Common myeloid progenitor, CD34-positive (primary cell): Measurements from ENCODE around the gene C4orf50.
A peak's percentile ranks its signal among the peaks of the same experiment; 100 is the strongest.
"Not testable (repeated sequence)": the region's sequence is repeated elsewhere in the genome, so short reads cannot be mapped to it uniquely, and the experiment has no call there.

Experiments
- CTCF ChIA-PET: fragments of 350-600 bp; sonication (Branson Sonifier 250); formaldehyde crosslinking; loops from one replicate; lab custom pipeline; 2021; ENCODE audit warnings: antibody characterized with exemption; lab: Charles Lee
- POLR2A ChIA-PET: fragments of 350-600 bp; sonication (Branson Sonifier 250); formaldehyde crosslinking; loops from one replicate; lab custom pipeline; 2021; ENCODE audit warnings: antibody characterized with exemption; lab: Charles Lee
- DNase-seq, 3 donors: peaks; one replicate each; pipeline versions ENCODE4 v3.0.0 to v3.0.0-alpha.2; 2013
- H3K27ac ChIP-seq, 2 experiments: 1 replicate in 1 of 2; 2 replicates in 1 of 2; pipeline ENCODE4 v1.7.0; 2013; ENCODE audit warnings: inconsistent platforms in 2 of 2, low read length in 2 of 2, mild to moderate bottlenecking in 2 of 2, low read depth in 1 of 2, moderate library complexity in 1 of 2; ENCODE audit not compliant: severe bottlenecking in 2 of 2, insufficient read depth in 1 of 2, poor library complexity in 1 of 2
- H3K27me3 ChIP-seq, 5 experiments: replicated peaks in 2 of 5; 1 replicate in 3 of 5; 2 replicates in 2 of 5; pipeline versions ENCODE4 v1.6.1 to v1.7.0; 2013; ENCODE audit warnings: low read length in 4 of 5, mild to moderate bottlenecking in 2 of 5, moderate library complexity in 2 of 5, inconsistent platforms in 1 of 5; ENCODE audit not compliant: insufficient read depth in 5 of 5, control insufficient read depth in 4 of 5
- H3K36me3 ChIP-seq, 4 experiments: 1 replicate in 2 of 4; 2 replicates in 2 of 4; pipeline versions ENCODE4 v1.6.1 to v1.7.0; 2013; ENCODE audit warnings: low read length in 3 of 4, control low read depth in 1 of 4, mild to moderate bottlenecking in 1 of 4; ENCODE audit not compliant: control insufficient read depth in 4 of 4, insufficient read depth in 4 of 4
- H3K4me1 ChIP-seq, 4 experiments: 1 replicate in 3 of 4; 2 replicates in 1 of 4; pipeline versions ENCODE4 v1.6.1 to v1.7.1; 2013; ENCODE audit warnings: low read length in 3 of 4, mild to moderate bottlenecking in 3 of 4, control low read depth in 1 of 4, inconsistent platforms in 1 of 4, moderate library complexity in 1 of 4; ENCODE audit not compliant: control insufficient read depth in 4 of 4, insufficient read depth in 4 of 4; ENCODE audit errors: control extremely low read depth in 1 of 4
- H3K4me3 ChIP-seq, 7 experiments: 1 replicate in 4 of 7; 2 replicates in 3 of 7; pipeline versions ENCODE4 v1.5.1 to v1.7.0; 2013; ENCODE audit warnings: mild to moderate bottlenecking in 7 of 7, low read length in 6 of 7, moderate library complexity in 6 of 7, inconsistent platforms in 2 of 7, low read depth in 2 of 7, control low read depth in 1 of 7; ENCODE audit not compliant: insufficient read depth in 4 of 7, control insufficient read depth in 1 of 7; ENCODE audit errors: extremely low read depth in 1 of 7
- H3K9me3 ChIP-seq, 5 experiments: 1 replicate in 4 of 5; 2 replicates in 1 of 5; pipeline versions ENCODE4 v1.6.1 to v1.7.1; 2013; ENCODE audit warnings: low read length in 4 of 5, mild to moderate bottlenecking in 2 of 5, inconsistent platforms in 1 of 5, low read depth in 1 of 5, moderate library complexity in 1 of 5; ENCODE audit not compliant: control insufficient read depth in 4 of 5, insufficient read depth in 2 of 5; ENCODE audit errors: control extremely low read depth in 1 of 5
- WGBS: methylation state at CpG from one replicate; pipeline ENCODE4 v1.1.5; 2013; ENCODE audit not compliant: insufficient coverage; 5-methylcytosine and 5-hydroxymethylcytosine counted together

The C4orf50 gene

DNA sequence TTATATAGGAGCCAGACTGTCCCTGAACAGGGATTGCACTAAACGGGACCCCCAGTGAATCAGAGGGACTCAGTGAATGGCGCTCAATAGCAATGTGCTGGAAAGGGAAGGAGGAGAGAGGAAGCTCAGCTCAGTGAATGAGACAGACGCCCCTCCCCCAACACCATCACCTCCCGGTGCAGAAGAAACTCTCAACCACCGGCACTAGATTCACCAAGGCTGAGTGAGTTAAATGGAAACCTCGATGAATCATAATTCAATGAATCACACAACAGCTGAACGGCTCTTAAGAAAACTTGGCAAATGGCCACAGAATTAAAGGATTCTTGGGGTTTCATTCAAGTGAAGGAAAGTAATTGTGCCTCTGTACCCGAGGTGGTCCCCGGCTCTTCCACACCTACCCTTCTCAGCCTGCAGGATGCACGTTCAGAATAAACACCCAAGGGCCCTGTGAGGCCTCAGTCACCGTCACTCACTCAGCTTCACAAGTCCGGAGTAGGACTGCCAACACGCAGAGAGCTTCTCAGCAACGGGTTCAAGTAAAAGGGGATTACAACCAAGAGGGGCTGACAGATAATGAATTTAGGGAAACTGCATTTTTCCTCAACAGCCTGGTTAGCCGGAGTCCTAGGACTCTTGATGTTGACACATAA is 154.6 kb downstream of the C4orf50 start:
- 69% methylated on average over 10 of the region's 15 CpGs for WGBS
- Histone ChIP-seq H3K9me3 (no peaks in the 10 kb centered on the region), H3K4me1 (peaks cover 0 to 21% (median 11%) of the 10 kb centered on the region in 4 experiments), H3K36me3 (no peaks in the 10 kb centered on the region), H3K4me3 (no peak overlapping the region), H3K27ac (no peak overlapping the region), H3K27me3 (peaks cover 0 to 40% (median 7%) of the 10 kb centered on the region in 5 experiments)
- CTCF ChIA-PET: interaction anchor here (0.7 kb wide), 1 partner anchor 51 kb away, joined by 3 read pairs; no protein-coding TSS in a partner anchor
- peak; percentile 77 to 89 (median 87) for DNase-seq
- POLR2A ChIA-PET: no interaction called here

DNA sequence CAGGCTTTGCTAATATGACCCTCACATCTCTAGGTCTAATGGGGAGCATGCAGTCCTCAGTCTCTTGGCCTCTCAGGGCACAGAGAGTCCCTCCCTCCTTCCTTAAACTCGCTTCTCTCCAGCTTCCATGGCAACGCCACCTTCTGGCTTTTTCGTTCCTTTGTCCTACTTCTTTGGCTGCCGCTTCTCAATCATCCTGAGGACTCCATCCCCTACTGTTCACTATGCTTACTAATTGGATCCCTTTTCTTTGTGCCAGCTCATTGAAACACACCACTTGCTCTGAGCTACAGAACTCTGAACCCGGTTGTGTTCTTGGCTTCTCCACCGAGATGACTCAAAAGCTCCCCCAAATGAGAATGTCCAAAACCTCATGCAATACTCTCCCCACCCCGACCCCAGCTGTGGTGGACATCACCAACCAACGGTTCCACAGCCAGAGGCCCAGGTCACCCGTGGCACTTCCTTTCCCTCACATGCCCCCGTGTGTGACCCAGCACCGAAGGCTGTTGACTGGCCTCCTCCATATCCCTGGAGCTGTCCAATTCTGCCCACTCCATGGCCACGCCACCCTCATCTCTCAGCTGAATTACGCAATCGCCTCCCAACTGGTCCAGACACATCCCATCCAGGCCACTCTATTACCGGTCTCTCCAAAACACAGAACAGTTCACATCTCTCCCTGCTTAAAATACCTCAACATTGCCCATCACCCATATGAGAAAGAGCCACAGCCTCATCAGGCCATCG is 160.0 kb downstream of the C4orf50 start:
- peaks cover 0 to 38% (median 0%) of the 10 kb centered on the region in 5 experiments for H3K27me3 ChIP-seq
- H3K9me3 ChIP-seq: no peaks in the 10 kb centered on the region
- ChIA-PET POLR2A (interaction anchor here (0.8 kb wide), 1 partner anchor 46 kb away, joined by 3 read pairs; no protein-coding TSS in a partner anchor), CTCF (interaction anchor here (0.6 kb wide), 1 partner anchor 17 kb away, joined by 3 read pairs; no protein-coding TSS in a partner anchor)
- no peak for DNase-seq
- H3K36me3 ChIP-seq: no peaks in the 10 kb centered on the region
- H3K4me1 ChIP-seq: peaks cover 0 to 2% (median under 1%) of the 10 kb centered on the region in 4 experiments
- no peak overlapping the region for H3K27ac ChIP-seq
- no peak overlapping the region for H3K4me3 ChIP-seq
- 86% methylated on average over 16 of the region's 16 CpGs for WGBS

DNA sequence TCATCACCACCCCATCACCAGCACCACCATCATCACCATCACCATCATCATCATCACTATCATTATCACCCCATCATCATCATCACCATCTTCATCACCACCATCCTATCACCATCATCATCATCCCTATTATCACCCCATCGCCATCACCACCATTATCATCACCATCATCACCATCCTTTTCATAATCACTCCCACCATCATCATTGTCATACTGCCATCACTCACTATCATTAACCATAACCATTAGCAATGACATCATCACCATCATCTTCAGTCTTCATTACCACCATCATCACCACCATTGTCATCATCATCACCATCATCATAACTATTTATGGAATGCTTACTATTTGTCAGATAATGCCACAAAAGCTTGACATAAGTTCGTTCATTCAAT is 161.0 kb downstream of the C4orf50 start:
- 100% methylated on average over 1 of the region's 2 CpGs for WGBS
- H3K4me1 ChIP-seq: no peaks in the 10 kb centered on the region
- H3K27me3 ChIP-seq: peaks cover 0 to 34% (median 0%) of the 10 kb centered on the region in 5 experiments
- ChIA-PET CTCF (no interaction called here), POLR2A (no interaction called here)
- H3K36me3 ChIP-seq: no peaks in the 10 kb centered on the region
- H3K9me3 ChIP-seq: no peaks in the 10 kb centered on the region
- H3K4me3 ChIP-seq: no peak overlapping the region
- DNase-seq: no peak
- no peak overlapping the region for H3K27ac ChIP-seq

DNA sequence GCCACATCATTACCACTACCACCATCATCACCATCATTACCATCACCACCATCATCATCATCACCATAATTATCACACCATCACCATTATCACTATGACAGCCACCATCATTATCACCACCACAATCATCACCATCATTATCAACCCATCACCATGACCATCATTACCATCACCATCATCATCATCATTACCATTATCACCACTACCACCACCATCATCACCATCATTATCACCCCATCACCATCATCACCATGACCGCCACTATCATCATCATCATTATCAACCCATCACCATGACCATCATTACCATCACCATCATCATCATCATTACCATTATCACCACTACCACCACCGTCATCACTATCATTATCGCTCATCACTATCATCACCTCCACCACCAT is 161.9 kb downstream of the C4orf50 start:
- H3K27ac ChIP-seq, H3K4me3 ChIP-seq, H3K9me3 ChIP-seq, CTCF ChIA-PET, DNase-seq, POLR2A ChIA-PET, H3K4me1 ChIP-seq, H3K36me3 ChIP-seq: not testable (repeated sequence)
- peaks cover 0 to 30% (median 0%) of the 10 kb centered on the region in 5 experiments for H3K27me3 ChIP-seq
- 97% methylated on average over 3 of the region's 3 CpGs for WGBS

DNA sequence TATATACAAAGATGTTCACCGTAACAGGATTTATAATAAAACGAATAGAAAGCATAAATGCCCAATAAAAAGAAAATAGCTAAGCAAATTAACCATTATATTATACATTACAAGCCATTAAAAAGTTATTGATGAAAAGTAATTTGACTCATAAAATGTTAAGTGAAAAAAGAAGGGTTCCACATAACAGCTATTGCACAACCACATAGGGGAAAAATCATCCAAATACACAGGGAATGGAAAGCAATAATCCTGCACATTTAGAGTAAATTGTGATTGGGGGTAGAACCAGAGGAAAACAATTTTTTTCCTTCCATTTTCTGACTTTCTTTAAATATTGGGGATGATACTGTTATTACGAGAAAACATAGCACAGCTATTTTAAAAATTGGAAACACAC is 163.3 kb downstream of the C4orf50 start:
- 100% methylated on average over 1 of the region's 3 CpGs for WGBS
- H3K36me3 ChIP-seq: no peaks in the 10 kb centered on the region
- POLR2A ChIA-PET: no interaction called here
- no peak overlapping the region for H3K4me3 ChIP-seq
- no peaks in the 10 kb centered on the region for H3K9me3 ChIP-seq
- no peaks in the 10 kb centered on the region for H3K4me1 ChIP-seq
- CTCF ChIA-PET: no interaction called here
- peaks cover 0 to 34% (median 3%) of the 10 kb centered on the region in 5 experiments for H3K27me3 ChIP-seq
- no peak overlapping the region for H3K27ac ChIP-seq
- DNase-seq: no peak

DNA sequence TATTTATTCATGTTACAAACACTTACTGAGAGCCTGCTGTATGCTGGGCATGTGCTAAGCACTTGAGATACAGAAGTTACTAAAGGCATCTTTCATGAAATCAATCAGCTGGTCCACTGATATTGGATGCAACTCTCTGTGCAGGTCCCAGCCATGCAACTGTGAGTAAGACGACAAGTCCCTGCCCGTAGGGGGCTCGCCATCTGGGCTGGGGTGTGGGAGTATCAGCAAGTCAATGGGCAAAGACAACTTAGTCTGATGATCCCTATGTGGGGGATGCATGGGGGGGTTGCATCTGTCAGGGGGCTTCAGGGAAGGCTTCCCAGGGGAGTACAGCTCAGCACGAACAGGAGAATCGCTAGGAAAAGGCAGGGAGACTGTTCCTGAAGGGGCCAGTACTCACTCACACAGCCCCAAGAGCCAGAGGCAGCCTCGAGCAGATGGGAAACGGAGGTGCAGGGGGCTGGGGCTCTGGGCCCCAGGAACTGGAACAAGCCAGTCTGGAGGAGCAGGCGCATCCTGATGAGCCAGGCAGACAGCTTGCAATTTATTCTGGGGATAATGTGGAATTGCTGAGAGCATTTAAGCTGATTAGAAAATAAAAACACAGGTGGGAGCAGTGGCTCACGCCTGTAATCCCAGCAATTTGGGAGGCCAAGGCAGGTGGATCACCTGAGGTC is 165.6 kb downstream of the C4orf50 start:
- no peaks in the 10 kb centered on the region for H3K4me1 ChIP-seq
- POLR2A ChIA-PET: no interaction called here
- H3K27me3 ChIP-seq: peaks cover 0 to 27% (median 3%) of the 10 kb centered on the region in 5 experiments
- no peaks in the 10 kb centered on the region for H3K36me3 ChIP-seq
- H3K9me3 ChIP-seq: no peaks in the 10 kb centered on the region
- no peak overlapping the region for H3K27ac ChIP-seq
- WGBS: 88% methylated on average over 8 of the region's 9 CpGs
- no peak overlapping the region for H3K4me3 ChIP-seq
- CTCF ChIA-PET: no interaction called here
- DNase-seq: no peak
